DOHH2 (cell line): Measurements from ENCODE around the gene MAX.

Experiments used
- H3F3A ChIP-seq: fragments of 200-600 bp; sonication (generic), shearing (Covaris generic); 2 replicates; pipeline ENCODE4 v1.6.0; 2016; ENCODE audit warnings: antibody characterized with exemption, mild to moderate bottlenecking; ENCODE audit not compliant: control insufficient read depth, insufficient read depth
- H3K27ac ChIP-seq: fragments of 200-600 bp; sonication (generic); 2 replicates; pipeline ENCODE4 v1.5.1; 2014; ENCODE audit warnings: low read depth, mild to moderate bottlenecking, low read length, moderate library complexity
- H3K27me3 ChIP-seq: fragments of 200-600 bp; sonication (generic); 2 replicates; pipeline ENCODE4 v1.6.1; 2014; ENCODE audit warnings: mild to moderate bottlenecking, low read length, mixed read lengths; ENCODE audit not compliant: control insufficient read depth
- H3K36me3 ChIP-seq: fragments of 200-600 bp; sonication (generic); 2 replicates; pipeline ENCODE4 v1.6.1; 2014; ENCODE audit warnings: mild to moderate bottlenecking, low read length, moderate library complexity, mixed read lengths; ENCODE audit not compliant: control insufficient read depth
- H3K4me1 ChIP-seq: fragments of 200-600 bp; sonication (generic); 2 replicates; pipeline ENCODE4 v1.6.1; 2014; ENCODE audit warnings: mild to moderate bottlenecking, low read length, mixed read lengths; ENCODE audit not compliant: control insufficient read depth
- H3K4me2 ChIP-seq: fragments of 200-600 bp; sonication (generic); 2 replicates; pipeline ENCODE4 v1.6.0; 2014; ENCODE audit warnings: mild to moderate bottlenecking, low read length, moderate library complexity
- H3K4me3 ChIP-seq: fragments of 200-600 bp; sonication (generic); 2 replicates; pipeline ENCODE4 v1.5.1; 2014; ENCODE audit warnings: mild to moderate bottlenecking, low read length, mixed read lengths
- H3K79me2 ChIP-seq: fragments of 200-600 bp; sonication (generic); 2 replicates; pipeline ENCODE4 v1.6.1; 2014; ENCODE audit warnings: mild to moderate bottlenecking, low read length, mixed read lengths; ENCODE audit not compliant: control insufficient read depth
- H3K9me2 ChIP-seq: fragments of 200-600 bp; sonication (generic); replicated peaks from 2 replicates; pipeline ENCODE4 v1.6.1; 2014; ENCODE audit warnings: mild to moderate bottlenecking, low read length, mixed read lengths; ENCODE audit not compliant: control insufficient read depth
- H3K9me3 ChIP-seq: fragments of 200-600 bp; sonication (generic); 2 replicates; pipeline ENCODE4 v1.6.1; 2014; ENCODE audit warnings: antibody characterized with exemption, low read length, mixed read lengths; ENCODE audit not compliant: control insufficient read depth, insufficient read depth
- H4K20me1 ChIP-seq: fragments of 200-600 bp; sonication (generic); 2 replicates; pipeline ENCODE4 v1.6.0; 2014; ENCODE audit warnings: low read depth, mild to moderate bottlenecking, antibody characterized with exemption, low read length, moderate library complexity; ENCODE audit not compliant: control insufficient read depth, insufficient read depth
- CTCF ChIP-seq: fragments of 200-600 bp; sonication (generic); IDR thresholded peaks from one replicate; pipeline ENCODE4 v1.5.1; 2014; ENCODE audit warnings: antibody characterized with exemption, mild to moderate bottlenecking, low read depth, low read length; ENCODE audit not compliant: poor library complexity, severe bottlenecking
- EZH2phosphoT487 ChIP-seq: fragments of 200-600 bp; sonication (generic); IDR thresholded peaks from 2 replicates; pipeline ENCODE4 v1.6.1; 2017; ENCODE audit warnings: borderline replicate concordance, mild to moderate bottlenecking, antibody characterized with exemption, low read length, moderate library complexity, mixed read lengths

The MAX gene

GRCh38 chr14:65149116-65149515, 46.8 kb upstream of the MAX start:
- Histone ChIP-seq H3K9me3 (no peaks in the 10 kb centered on the region), H3K79me2 (no peaks in the 10 kb centered on the region), H3K36me3 (no peaks in the 10 kb centered on the region), H3F3A (no peaks in the 10 kb centered on the region), H3K27me3 (peaks cover 6% of the 10 kb centered on the region; the same call in 1 of the 2 replicates), H3K4me2 (no peak overlapping the region), H3K4me1 (no peaks in the 10 kb centered on the region), H3K4me3 (no peak overlapping the region), H4K20me1 (no peaks in the 10 kb centered on the region), H3K9me2 (no peaks in the 10 kb centered on the region), H3K27ac (no peak overlapping the region)
- no peak for TF ChIP-seq CTCF
- no peak for TF ChIP-seq EZH2phosphoT487

- Histone ChIP-seq H3K9me2 (no peaks in the 10 kb centered on the region), H3K4me1 (no peaks in the 10 kb centered on the region), H3K27ac (no peak overlapping the region), H3F3A (no peaks in the 10 kb centered on the region), H3K27me3 (no peaks in the 10 kb centered on the region; the same call in 1 of the 2 replicates), H4K20me1 (no peaks in the 10 kb centered on the region), H3K79me2 (no peaks in the 10 kb centered on the region), H3K4me2 (no peak overlapping the region), H3K36me3 (no peaks in the 10 kb centered on the region), H3K4me3 (no peak overlapping the region), H3K9me3 (no peaks in the 10 kb centered on the region)
- TF ChIP-seq CTCF (no peak), EZH2phosphoT487 (no peak)
These were observed 41.9 kb upstream of the MAX start for GRCh38 chr14:65144170-65144569.

GRCh38 chr14:65142914-65143625, 40.8 kb upstream of the MAX start:
- Histone ChIP-seq H3K9me2 (no peaks in the 10 kb centered on the region), H3K9me3 (no peaks in the 10 kb centered on the region), H3K4me3 (no peak overlapping the region), H3K79me2 (no peaks in the 10 kb centered on the region), H3K36me3 (no peaks in the 10 kb centered on the region), H3F3A (no peaks in the 10 kb centered on the region), H3K27me3 (no peaks in the 10 kb centered on the region; the same call in 1 of the 2 replicates), H3K27ac (no peak overlapping the region), H3K4me2 (no peak overlapping the region), H3K4me1 (no peaks in the 10 kb centered on the region), H4K20me1 (no peaks in the 10 kb centered on the region)
- no peak for TF ChIP-seq CTCF
- no peak for TF ChIP-seq EZH2phosphoT487
